AG09309 (cell line): ENCODE results near the gene CD300LG.

Experiments
- DNase-seq: peaks from one replicate; pipeline ENCODE4 v3.0.0-alpha.2; 2010; ENCODE audit warnings: low read depth
- H3K4me3 ChIP-seq: 2 replicates; pipeline ENCODE4 v1.5.1; 2011; ENCODE audit warnings: mild to moderate bottlenecking, low read depth, low read length, moderate library complexity; ENCODE audit not compliant: control insufficient read depth
- CTCF ChIP-seq: IDR thresholded peaks from 2 replicates; pipeline ENCODE4 v1.5.1; 2011; ENCODE audit warnings: mild to moderate bottlenecking, low read depth, low read length, inconsistent platforms; ENCODE audit not compliant: insufficient read depth, control insufficient read depth; ENCODE audit errors: missing control alignments

CD300LG gene

GRCh38 chr17:43830510-43831140 lies 16.4 kb upstream of the CD300LG start:
- no peak for TF ChIP-seq CTCF
- H3K4me3 ChIP-seq, result no peak overlapping the region
- no peak for DNase-seq

- DNase-seq, result no peak
- H3K4me3 ChIP-seq, result no peak overlapping the region
- TF ChIP-seq CTCF, result no peak
These were observed 15.3 kb upstream of the CD300LG start for GRCh38 chr17:43831633-43832032.

- DNase-seq, result no peak
- peak overlapping the region; percentile 58 for H3K4me3 ChIP-seq
- TF ChIP-seq CTCF, result no peak
These were observed 14.6 kb upstream of the CD300LG start for GRCh38 chr17:43832168-43832975.

GRCh38 chr17:43832976-43833829 lies 13.8 kb upstream of the CD300LG start, which contains the start of gene MPP3:
Gene MPP3, minus strand, starts transcription at chr17:43833146. Its CDS starts 1,240 bp downstream, at chr17:43831906.
- no peak for DNase-seq
- no peak for TF ChIP-seq CTCF
- peak within 1 kb of the TSS; percentile 58 for H3K4me3 ChIP-seq

- DNase-seq, result peak; percentile 34
- H3K4me3 ChIP-seq, result no peak overlapping the region
- no peak for TF ChIP-seq CTCF
These were observed 12.9 kb upstream of the CD300LG start for GRCh38 chr17:43834106-43834505.

- no peak for TF ChIP-seq CTCF
- DNase-seq, result no peak
- no peak overlapping the region for H3K4me3 ChIP-seq
These were observed 7.3 kb upstream of the CD300LG start for GRCh38 chr17:43839670-43840108.
